HUDEP-2 (cell line): ENCODE measurements around the gene ST3GAL6.
A peak's percentile ranks its signal among the peaks of the same experiment; 100 is the strongest.

Source experiments
- DNase-seq, 76 experiments: peaks; one replicate each; lab custom pipeline; 2025; ENCODE audit not compliant: unreplicated experiment in 76 of 76; lab: John Stamatoyannopoulos, UW

ST3GAL6 gene, protein sequence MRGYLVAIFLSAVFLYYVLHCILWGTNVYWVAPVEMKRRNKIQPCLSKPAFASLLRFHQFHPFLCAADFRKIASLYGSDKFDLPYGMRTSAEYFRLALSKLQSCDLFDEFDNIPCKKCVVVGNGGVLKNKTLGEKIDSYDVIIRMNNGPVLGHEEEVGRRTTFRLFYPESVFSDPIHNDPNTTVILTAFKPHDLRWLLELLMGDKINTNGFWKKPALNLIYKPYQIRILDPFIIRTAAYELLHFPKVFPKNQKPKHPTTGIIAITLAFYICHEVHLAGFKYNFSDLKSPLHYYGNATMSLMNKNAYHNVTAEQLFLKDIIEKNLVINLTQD

DNA sequence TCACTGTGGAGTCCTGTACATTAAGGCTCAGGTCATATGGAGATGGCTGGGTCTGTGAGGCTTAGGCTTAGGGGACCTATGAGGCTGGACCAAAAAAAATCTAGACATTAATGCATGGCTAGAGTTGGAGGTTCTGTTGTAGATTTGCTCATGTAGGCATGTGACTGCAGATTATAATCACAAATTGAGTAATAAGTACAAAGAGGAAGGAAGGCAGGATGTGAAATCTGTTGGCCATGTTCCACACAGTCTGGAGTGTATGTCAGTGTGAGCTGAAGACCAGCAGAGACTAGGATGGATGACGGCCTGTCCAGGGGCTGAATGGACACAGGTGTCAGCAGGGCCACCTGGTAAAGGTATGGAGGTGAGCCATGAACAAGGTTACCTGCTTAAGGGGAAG is at the start of gene ST3GAL6:
Gene ST3GAL6, plus strand, starts transcription at position 265 of the 400 bp plus-strand sequence. CDS start 5,101 bp downstream, outside the sequence.
- peak in 3 of 76 experiments; percentile 3 to 23 (median 5) for DNase-seq

DNA sequence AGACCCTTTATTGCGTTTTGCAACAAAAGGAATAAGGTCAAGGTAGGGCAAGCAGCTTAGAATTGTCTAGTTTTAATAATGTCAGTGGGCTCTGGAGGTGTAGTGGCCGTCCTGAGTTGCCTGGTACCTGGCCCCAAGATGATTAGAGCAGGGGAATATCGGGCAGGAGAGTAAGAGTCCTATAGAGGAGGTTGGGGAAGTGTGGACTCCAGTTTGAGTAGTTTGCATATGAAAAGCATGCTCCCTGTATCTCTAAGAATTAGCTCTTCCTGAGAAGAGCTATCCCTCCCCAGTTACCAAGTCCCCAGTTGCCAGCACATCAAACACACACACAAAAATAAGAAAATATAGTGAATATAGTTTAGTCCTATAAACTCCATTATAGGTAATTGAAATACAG is 49.2 kb upstream of the ST3GAL6 start:
- DNase-seq, result no peak

DNA sequence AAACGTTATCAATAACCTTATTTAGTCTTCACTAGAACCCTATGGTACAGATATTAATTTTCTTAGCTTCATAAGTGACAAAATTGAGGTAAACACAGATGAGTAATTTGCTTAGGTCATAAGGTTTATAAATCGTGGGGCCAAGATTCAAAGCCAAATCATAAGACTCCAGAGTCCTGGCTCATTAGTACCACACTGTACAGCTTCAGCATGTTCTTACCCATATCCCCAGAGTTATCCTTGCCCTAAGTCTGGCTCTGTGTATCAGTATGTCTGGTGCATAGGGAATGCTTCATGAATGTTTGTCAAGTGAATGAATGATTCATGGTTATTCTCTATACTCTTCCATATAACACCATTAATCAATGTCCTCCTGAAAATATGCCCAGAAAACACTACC is 45.6 kb upstream of the ST3GAL6 start:
- no peak for DNase-seq

DNA sequence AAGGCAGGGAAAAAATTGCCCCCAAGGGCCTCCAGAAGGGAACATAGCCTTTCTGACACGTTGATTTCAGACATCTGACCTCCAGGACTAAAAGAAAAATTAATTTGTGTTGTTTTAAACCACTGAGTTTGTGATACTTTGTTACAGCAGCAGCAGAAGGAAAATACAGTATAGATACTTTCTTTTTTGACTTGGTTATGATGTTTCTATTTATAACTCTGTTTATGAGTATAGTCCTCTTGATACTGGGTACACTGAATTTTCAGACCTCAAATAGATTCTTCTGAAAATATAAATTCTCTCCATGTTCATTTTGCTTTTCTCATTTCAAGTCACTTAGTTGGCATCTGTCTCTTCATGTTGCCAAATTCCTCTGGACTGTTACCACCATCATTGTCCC is 44.4 kb upstream of the ST3GAL6 start:
- no peak for DNase-seq

DNA sequence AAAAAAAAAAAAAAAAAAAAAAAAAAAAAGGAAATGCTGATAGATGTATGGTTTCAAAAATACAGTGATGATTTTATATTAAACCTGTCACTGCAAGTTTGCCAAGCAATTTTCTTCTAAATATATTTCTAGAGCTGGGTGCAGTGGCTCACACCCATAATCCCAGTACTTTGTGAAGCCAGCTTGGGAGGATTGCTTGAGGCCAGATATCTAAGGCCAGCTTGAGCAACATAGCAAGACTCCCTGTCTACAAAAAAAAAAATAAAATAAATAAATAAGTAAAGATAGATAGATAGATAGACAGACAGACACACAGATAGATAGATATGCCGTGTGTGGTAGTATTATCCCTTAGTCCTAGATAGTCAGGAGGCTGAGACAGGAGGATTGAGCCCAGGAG is 41.4 kb upstream of the ST3GAL6 start:
- no peak for DNase-seq

DNA sequence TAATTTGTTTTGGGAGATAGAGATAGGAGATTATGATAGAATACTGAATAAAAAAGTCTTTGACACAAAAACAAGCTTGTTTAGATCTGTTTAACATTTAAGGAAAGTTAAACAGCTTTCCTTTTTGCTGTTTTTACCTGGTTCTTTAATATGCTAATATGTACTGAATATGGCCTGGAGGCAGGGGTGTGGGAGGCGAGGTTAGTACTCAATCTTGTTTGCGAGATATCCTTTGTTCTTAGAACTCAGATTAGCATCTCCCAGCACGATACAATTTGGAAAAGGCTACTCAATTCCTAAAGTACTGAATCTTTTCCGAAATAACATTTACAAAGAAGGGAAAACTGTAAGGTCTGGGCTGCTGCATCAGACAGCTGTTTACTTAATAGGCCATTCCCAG is 40.8 kb upstream of the ST3GAL6 start:
- DNase-seq, result no peak

DNA sequence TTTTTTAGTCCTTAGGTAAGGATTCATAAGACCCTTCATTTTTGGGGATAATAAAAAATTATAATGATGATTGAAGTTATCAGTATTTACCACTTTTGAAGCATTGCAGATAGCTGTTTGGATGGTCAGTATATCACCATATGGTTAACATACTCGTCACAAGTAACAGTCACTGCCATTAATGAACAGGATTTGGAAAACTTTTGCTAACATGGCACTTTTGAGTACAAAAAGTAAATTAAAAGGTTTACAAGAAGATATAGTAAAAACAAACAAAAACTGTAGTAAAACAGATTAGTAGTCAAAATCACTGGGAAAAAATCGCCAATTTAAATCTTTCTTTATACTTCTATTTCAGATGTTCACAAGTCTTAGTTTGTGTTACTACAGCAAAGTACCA is 37.8 kb upstream of the ST3GAL6 start:
- no peak for DNase-seq

DNA sequence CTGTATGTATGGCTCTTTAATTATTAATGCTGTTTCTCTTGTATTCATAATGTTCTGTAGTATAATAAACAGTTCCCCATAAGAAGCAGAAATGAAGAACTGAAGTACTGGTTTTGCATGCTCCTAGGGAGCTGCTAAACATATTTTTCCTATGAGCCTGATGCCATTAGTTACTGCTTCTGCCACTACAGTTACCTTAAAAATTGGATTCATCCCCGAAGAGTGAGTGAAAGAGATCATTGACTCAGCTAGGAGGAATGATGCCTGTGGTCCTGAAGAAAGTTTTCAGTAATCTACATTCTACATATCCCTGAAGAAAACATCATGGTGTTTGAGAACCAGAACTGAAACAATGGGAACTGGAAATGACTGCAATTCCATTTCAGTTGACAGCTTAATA is 37.1 kb upstream of the ST3GAL6 start:
- no peak for DNase-seq

DNA sequence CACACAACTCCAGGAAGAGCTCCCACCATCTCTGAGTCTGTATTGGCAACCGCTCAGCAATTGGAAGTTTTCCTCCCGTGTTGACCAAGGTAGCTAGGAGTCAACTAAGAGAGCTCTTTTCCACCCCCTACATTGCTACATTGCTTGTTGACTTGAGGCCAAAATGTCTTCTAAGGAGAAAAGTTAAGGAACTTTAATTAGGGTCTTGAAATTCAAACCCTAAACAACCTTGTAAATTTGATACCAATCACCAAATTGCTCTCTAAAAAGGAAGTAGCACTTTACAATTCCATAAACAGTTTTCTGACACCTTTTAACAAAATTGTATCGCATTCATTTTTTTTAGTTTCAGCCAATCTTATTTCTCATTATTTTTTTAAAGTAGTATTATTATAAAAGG is 35.5 kb upstream of the ST3GAL6 start:
- no peak for DNase-seq

DNA sequence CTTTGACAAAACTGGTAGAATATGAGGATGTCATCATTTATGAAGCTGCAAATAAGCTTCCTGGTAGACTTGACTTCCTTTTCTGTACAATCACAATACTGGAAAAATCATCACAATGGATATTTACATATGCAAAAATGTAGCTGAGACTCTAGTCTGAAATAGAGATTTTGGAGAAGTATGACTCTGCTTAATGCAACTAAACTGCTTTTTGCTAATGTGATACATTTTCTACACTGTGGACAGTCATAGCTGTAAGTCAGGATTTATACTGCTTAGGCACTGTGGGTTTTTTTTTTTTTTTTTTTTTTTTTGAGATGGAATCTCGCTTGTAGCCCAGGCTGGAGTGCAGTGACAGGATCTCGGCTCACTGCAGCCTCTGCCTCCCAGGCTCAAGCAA is 34.5 kb upstream of the ST3GAL6 start:
- DNase-seq, result no peak

DNA sequence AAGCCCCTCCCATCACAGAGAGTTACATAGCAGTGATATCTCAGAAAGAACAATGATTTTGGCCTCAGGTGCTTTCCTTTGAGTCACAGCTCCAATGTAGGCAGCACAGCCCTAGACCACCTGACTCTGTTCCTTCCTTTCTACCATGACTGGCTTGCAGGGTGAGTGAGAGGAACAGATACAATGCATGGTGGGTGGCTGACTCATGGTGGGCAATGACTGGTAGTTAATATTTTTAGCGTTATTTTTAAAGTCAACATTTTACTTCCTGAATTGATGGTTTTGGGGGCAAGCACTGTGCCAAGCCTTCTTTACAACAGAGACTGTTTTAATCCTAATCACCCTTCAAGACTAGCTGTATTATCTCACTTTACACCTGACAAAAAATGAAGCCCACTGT is 32.8 kb upstream of the ST3GAL6 start:
- DNase-seq, result no peak

DNA sequence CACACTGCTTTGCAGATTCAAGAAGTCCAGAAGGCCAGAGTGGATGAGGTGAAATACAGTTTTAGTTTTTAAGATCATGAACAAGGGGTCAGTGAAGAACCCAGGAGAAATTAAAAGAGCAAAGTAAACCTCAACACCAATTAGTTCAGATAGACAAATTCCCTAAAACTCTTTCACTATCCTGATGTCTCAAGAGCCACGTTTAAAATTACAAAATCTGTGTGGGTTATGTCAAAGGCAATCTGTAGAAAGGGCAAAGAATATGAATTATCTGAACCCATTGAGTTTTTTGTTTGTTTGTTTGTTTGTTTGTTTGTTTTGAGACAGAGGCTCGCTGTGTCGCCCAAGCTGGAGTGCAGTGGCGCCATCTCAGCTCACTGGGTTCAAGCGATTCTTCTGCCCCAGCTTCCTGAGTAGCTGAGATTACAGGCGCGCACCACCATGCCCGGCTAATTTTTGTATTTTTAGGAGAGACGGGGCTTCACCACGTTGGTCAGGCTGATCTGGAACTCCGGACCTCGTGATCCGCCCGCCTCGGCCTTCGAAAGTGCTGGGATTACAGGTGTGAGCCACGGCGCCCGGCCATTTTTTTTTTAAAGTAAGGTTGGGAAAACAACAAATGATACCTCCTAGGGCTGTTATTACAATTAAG is 32.1 kb upstream of the ST3GAL6 start:
- no peak for DNase-seq

DNA sequence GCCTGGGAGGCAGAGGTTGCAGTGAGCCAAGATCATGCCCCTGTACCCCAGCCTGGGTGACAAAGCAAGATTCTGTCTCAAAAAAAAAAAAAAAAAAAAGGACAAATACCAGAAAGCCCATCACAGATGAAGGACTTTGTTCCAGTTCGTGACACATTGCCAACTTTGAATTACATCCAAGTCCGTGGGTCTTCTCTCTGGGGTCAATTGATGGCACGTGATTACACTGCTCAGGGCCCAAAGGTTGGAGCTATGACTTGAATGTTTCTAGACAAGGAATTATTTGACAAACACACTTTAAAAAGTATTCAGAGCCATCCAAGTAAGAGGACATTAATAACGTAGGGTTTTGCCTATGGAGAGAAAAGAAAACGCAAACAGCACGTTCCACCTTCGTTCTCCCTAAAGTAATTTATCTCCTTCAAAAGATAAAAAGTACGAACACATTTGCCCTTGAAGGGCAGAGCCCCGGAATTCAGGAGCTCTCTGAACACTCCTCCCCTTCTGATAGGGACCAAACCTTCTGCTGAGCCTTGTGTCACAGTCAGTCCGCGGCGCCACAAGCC is 31.3 kb upstream of the ST3GAL6 start:
- peak in 1 of 76 experiments; percentile 18 for DNase-seq

DNA sequence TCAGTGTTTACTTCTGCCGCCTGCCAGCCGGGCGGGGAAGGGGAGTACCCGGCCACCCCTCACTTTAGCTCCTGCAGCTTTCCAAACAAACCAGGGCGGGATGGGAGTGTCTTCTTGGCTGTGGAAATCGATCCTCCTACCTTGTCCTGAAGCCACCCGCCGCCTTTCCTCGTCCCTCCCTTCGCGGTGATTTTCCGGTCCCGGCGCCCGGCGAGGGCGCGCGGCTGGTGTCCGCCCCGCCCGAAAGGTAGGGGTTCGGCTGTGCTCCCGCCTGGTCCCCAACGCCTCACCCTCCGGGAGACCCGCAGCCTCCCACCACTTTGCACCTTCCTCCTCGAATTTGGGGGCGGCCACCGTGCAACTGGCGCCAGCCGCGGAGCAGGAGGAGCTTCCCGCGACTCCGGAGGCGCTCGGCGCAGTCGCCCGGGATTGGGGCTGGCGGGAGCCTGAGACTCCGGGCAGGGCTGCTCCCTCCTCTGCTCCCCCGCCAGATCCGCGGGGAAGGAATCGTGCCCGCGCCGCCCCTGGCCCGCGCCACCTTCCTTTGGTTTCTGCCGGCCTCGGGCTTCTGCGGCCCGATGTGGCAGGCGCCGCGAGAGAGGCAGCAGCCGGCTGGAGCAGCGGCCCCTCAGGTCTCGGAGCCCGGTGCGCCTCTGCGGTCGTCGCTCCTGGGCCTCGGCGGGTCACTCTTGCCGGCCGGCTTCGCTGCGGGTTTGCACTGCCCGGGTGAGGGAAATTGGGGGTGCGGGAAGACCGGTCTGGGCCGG is 30.7 kb upstream of the ST3GAL6 start:
- DNase-seq, result no peak

DNA sequence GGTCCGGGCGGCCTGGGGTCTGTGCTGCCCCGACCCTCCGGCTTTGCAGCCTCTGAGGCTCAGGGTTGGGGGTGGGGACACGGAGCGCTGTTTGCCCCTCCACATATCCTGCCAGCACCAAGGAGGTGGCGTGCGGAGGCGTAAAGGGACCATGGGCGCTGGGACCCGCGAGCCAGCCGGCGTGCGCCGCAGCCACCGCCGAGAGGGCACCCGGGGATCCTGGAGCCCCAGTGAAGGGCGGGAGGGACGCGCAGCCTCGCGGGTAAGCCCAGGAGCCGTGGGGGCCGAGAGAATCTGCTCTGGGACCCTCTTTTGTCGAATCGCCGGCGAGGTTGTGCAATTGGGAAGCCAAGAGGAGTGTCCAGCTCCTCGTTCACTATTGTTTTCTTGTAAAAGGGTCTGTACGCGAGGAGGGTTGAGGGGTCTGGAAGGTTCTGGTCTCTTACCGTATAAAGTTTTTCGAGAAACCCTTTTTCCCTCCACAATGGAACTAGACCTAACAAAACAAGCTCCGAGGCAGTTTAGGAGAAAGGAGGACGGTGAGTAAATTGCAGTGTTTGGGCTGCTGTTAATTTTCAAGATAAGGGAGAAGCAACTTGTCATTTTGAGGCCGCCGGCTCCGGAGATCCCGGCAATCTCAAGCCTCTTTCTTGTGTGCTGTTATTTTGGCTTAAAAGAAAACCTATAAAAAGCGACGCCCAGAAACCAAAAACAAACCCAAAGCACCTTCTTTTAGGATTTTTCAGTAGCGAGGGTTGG is 29.9 kb upstream of the ST3GAL6 start:
- DNase-seq, result peak in 2 of 76 experiments; percentile 7

DNA sequence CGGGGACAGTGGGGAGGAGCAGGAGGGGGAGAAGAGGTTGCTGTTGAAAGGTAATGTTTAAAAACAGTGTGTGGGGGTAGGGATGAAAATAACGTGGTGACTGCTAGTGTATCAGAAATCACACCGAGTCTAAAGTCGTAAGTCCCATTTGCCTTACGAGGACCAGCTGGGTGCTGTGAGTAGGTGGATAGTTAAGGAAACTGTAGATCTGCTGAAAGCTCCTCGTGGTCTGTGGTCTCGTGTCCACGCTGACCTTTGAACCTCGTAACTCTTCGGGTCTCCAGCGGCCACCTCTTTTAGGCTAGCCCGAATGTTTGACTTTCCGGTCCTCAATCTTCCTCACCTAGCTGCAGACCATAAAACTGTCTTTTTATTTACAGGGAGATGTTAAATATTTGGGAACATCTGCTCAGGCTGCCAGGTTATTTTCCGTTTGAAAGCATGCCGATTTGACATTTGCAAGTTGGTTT is 29.3 kb upstream of the ST3GAL6 start:
- no peak for DNase-seq

DNA sequence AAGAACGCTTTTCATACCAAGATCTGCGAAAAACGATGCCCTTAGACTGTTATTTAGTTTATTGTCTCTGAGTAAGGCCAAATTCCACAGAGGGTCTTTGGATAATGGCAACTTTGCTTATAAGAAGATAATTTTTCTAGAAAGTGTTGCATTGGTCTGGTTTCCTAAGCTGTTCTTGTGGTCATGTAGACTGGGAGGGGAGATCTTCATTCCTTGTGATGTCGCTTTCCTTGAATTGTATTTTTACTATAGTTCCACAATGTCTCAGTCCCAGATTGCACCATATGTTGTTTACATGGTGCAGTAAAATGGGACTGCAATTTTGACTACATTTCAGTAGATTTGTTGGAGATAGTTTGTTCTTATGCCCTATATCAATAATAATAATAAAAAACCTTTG is 28.8 kb upstream of the ST3GAL6 start:
- DNase-seq, result no peak

DNA sequence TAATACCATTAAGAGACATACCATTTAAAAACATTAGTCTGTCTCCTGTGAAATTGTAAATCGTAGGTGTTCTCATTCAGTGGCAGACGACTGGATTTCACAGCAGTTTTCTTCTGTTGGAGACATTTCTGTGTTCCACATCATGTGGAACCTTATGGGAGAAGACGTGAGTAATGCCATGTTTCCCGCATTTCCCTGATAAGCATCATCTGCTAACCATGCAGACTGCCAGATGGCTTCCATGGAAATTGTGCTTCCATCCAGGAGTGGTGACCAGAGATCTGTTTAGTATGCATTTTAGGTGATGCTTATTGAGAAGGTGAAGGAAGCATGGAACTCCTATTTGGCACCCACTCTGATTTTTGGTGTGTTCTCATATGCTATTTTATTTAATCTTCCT is 28.4 kb upstream of the ST3GAL6 start:
- no peak for DNase-seq

DNA sequence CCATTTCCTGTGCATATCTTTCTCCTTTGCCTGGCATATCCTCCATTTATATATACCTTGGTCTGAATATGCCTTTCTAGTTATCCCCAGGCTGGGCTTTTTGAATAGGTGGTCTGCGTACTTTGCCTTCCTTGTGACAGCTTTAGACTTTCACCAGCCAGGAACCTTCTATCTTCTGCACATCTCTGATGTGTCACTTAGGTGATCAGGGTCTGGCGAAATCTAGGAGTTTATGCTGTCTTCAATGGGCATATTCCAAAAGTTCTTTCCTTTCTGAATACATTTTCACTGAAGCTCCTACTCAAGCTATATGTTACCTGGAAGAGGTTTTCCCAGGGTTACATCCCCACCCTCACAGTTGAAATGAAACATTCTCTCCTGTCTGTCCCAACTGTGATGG is 27.8 kb upstream of the ST3GAL6 start:
- DNase-seq, result no peak

DNA sequence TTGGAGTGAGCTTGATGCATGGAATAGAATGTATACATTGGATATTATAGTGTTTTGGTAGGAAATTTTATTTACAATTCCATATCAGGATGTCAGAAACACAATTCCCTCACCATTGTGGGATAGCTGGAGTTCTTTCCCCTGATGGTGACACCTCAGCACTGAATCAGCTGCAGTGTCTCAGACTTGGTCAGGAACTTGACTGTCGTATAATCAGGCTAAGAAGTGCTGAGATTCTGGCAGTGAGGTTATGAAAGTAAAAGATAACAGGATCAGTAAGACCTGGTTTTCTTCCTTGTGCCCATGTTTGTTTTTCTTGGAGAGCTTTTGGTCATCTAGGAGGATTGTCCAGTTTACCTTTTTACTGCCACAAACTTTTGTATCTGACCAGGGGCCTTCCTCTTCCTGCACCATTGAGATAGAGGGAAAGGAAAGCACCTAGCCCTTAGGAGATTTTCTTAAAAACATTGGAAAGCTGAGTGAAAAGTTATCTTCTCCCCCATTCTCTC is 27.3 kb upstream of the ST3GAL6 start:
- DNase-seq, result no peak
